Panc1 (cell line): ENCODE results near the gene OR2V1. TPM values are rescaled to one million over a fixed set of nuclear protein-coding genes. Genes with fewer than 3 reads are reported as not detected.

Source experiments
- ATAC-seq: fragments of 200-7000 bp; cut with Tn5 transposase; 2 replicates; pipeline ENCODE4 v1.9.1; 2020; ENCODE audit warnings: mild to moderate bottlenecking, moderate library complexity
- BruUV-seq: library from RNA; stranded (reverse); fragments of 400-500 nt; replicated peaks from 2 replicates; lab custom pipeline; 2021; lab: Mats Ljungman, UMichigan
- CTCF ChIA-PET: fragments of 300-600 bp; sonication (Branson Sonifier 250); formaldehyde crosslinking; loops from one replicate; lab custom pipeline; 2022; ENCODE audit warnings: antibody characterized with exemption; lab: Charles Lee
- POLR2A ChIA-PET: fragments of 300-600 bp; sonication (Branson Sonifier 250); formaldehyde crosslinking; loops from one replicate; lab custom pipeline; 2022; ENCODE audit warnings: antibody characterized with exemption; lab: Charles Lee
- DNase-seq: peaks from one replicate; pipeline ENCODE4 v3.0.0-alpha.2; 2010; ENCODE audit warnings: low read depth, low spot score
- H3K27ac ChIP-seq: 2 replicates; pipeline ENCODE4 v1.5.1; 2011; ENCODE audit warnings: mild to moderate bottlenecking, low read length, inconsistent platforms
- H3K27me3 ChIP-seq: fragments of 200-500 bp; sonication (Bioruptor generic); 2 replicates; pipeline ENCODE4 v1.6.0; 2014; ENCODE audit warnings: low read length, inconsistent platforms; ENCODE audit not compliant: control insufficient read depth, insufficient read depth
- H3K36me3 ChIP-seq: fragments of 200-500 bp; sonication (Bioruptor generic); 2 replicates; pipeline ENCODE4 v1.5.1; 2014; ENCODE audit warnings: inconsistent platforms, mild to moderate bottlenecking, low read length, moderate library complexity; ENCODE audit not compliant: control insufficient read depth, insufficient read depth
- H3K4me1 ChIP-seq: 2 replicates; pipeline ENCODE4 v1.5.1; 2011; ENCODE audit warnings: inconsistent platforms, mild to moderate bottlenecking, low read length, moderate library complexity; ENCODE audit not compliant: control insufficient read depth, insufficient read depth
- H3K4me3 ChIP-seq, 2 experiments: 2 replicates each; pipeline ENCODE4 v1.5.1; 2011 to 2012; ENCODE audit warnings: low read depth in 2 of 2, low read length in 2 of 2, mild to moderate bottlenecking in 2 of 2, inconsistent platforms in 1 of 2, moderate library complexity in 1 of 2
- H3K9me3 ChIP-seq: fragments of 200-500 bp; sonication (Bioruptor generic); 2 replicates; pipeline ENCODE4 v1.5.1; 2014; ENCODE audit warnings: low read depth, mild to moderate bottlenecking, inconsistent platforms, low read length, moderate library complexity; ENCODE audit not compliant: control insufficient read depth, insufficient read depth
- CTCF ChIP-seq: fragments of 450-650 bp; IDR thresholded peaks from 2 replicates; pipeline ENCODE4 v1.5.1; 2017; ENCODE audit warnings: mild to moderate bottlenecking
- POLR2AphosphoS5 ChIP-seq: IDR thresholded peaks from 2 replicates; pipeline ENCODE4 v1.6.1; 2012; ENCODE audit warnings: mild to moderate bottlenecking, low read depth, low read length, moderate library complexity
- REST ChIP-seq, 2 experiments: IDR thresholded peaks; 2 replicates each; pipeline ENCODE4 v1.6.1; 2011 to 2012; ENCODE audit warnings: low read depth in 2 of 2, control low read depth in 1 of 2, low read length in 1 of 2, mild to moderate bottlenecking in 1 of 2, moderate library complexity in 1 of 2; ENCODE audit not compliant: insufficient read depth in 1 of 2
- SIN3A ChIP-seq: IDR thresholded peaks from 2 replicates; pipeline ENCODE4 v1.6.1; 2012; ENCODE audit warnings: low read depth, mild to moderate bottlenecking, low read length, moderate library complexity, borderline replicate concordance; ENCODE audit not compliant: insufficient read depth
- TCF7L2 ChIP-seq: IDR thresholded peaks from 2 replicates; pipeline ENCODE4 v1.6.1; 2011; ENCODE audit warnings: mild to moderate bottlenecking, low read depth, low read length, inconsistent platforms
- in situ Hi-C: cut with HindIII; loops from 2 replicates; pipeline ENCODE4 v1.10.0; 2016; ENCODE audit warnings: low sequenced_read_pairs, low pct_unique_long_range_greater_than_20kb
- intact Hi-C: fragments of 100-400 bp; cut with micrococcal nuclease; formaldehyde crosslinking; loops from one replicate; pipeline ENCODE4 v1.10.0; 2022; ENCODE audit not compliant: unreplicated experiment
- total RNA-seq: library from RNA; stranded (reverse); gene quantifications from one replicate; pipeline ENCODE4 v1.2.1, GENCODE V29; 2021; ENCODE audit not compliant: unreplicated experiment

OR2V1 gene
- total RNA-seq, 1 experiment from 2014 or later = not detected

GRCh38 chr5:181126841-181127240 lies 4.1 kb downstream of the OR2V1 start:
- intact Hi-C loops (no loop called here), in situ Hi-C loops (no loop called here)
- no peak overlapping the region for H3K27ac ChIP-seq
- DNase-seq (no peak), ATAC-seq (no peak)
- no peaks in the 10 kb centered on the region for H3K9me3 ChIP-seq
- no TSS peak for BruUV-seq
- TF ChIP-seq CTCF = no peak
- TF ChIP-seq POLR2AphosphoS5 = no peak
- no peak for TF ChIP-seq REST (IDR thresholded peaks at IDR 0.05; ENCODE audit: insufficient read depth in 1 of 2, low read depth in 2 of 2, low read length in 1 of 2)
- TF ChIP-seq SIN3A = no peak
- no peak for TF ChIP-seq TCF7L2
- POLR2A ChIA-PET = no interaction called here
- CTCF ChIA-PET = no interaction called here
- no peaks in the 10 kb centered on the region for H3K36me3 ChIP-seq
- no peak overlapping the region for H3K4me3 ChIP-seq
- no peaks in the 10 kb centered on the region for H3K27me3 ChIP-seq
- H3K4me1 ChIP-seq = no peaks in the 10 kb centered on the region

- no peaks in the 10 kb centered on the region for H3K36me3 ChIP-seq
- in situ Hi-C loops (no loop called here), intact Hi-C loops (no loop called here)
- H3K4me3 ChIP-seq = no peak overlapping the region
- peaks cover 11% of the 10 kb centered on the region; the same call in 1 of the 2 replicates for H3K4me1 ChIP-seq
- no peak for TF ChIP-seq REST (IDR thresholded peaks at IDR 0.05; ENCODE audit: insufficient read depth in 1 of 2, low read depth in 2 of 2, low read length in 1 of 2)
- TF ChIP-seq CTCF = no peak
- no peak for TF ChIP-seq POLR2AphosphoS5
- TF ChIP-seq SIN3A = no peak
- no peak for TF ChIP-seq TCF7L2
- no peaks in the 10 kb centered on the region for H3K27me3 ChIP-seq
- DNase-seq = no peak
- no peaks in the 10 kb centered on the region for H3K9me3 ChIP-seq
- ChIA-PET CTCF (no interaction called here), POLR2A (no interaction called here)
- no peak for ATAC-seq
- BruUV-seq = no TSS peak
- H3K27ac ChIP-seq = no peak overlapping the region
Measured at GRCh38 chr5:181124526-181124925, 6.4 kb downstream of the OR2V1 start.
